Lower lobe of right lung (tissue), 2 donors: Measurements from ENCODE around the gene TRAT1. TPM values are rescaled to one million over a fixed set of nuclear protein-coding genes. Genes with fewer than 3 reads are reported as not detected.

ENCODE experiments used
- ATAC-seq, 2 donors: fragments of 200-7000 bp; cut with Tn5 transposase; one replicate each; pipeline ENCODE4 v1.9.1; 2020 to 2022; ENCODE audit warnings: mild to moderate bottlenecking in 2 of 2, moderate library complexity in 2 of 2
- DNase-seq: peaks from one replicate; pipeline ENCODE4 v3.0.0-alpha.2; 2020
- H3K27ac ChIP-seq: fragments of 200-600 bp; one replicate; pipeline ENCODE4 v1.8.0; 2022
- H3K27me3 ChIP-seq: fragments of 200-600 bp; one replicate; pipeline ENCODE4 v1.8.0; 2022; ENCODE audit warnings: low read depth
- H3K36me3 ChIP-seq: fragments of 200-600 bp; one replicate; pipeline ENCODE4 v1.8.0; 2022; ENCODE audit warnings: mild to moderate bottlenecking
- H3K4me1 ChIP-seq: fragments of 200-600 bp; one replicate; pipeline ENCODE4 v1.8.0; 2022
- H3K4me3 ChIP-seq: fragments of 200-600 bp; one replicate; pipeline ENCODE4 v1.8.0; 2022; ENCODE audit warnings: mild to moderate bottlenecking
- H3K9me3 ChIP-seq: fragments of 200-600 bp; one replicate; pipeline ENCODE4 v1.8.0; 2022
- intact Hi-C: fragments of 100-400 bp; cut with DNase I; formaldehyde crosslinking; loops from one replicate; pipeline ENCODE4 v1.11.0; 2022
- total RNA-seq: library from RNA; stranded (reverse); fragmentation: NEBNext Ultra II Directional; extraction: Animal tissue kit (Norgen Biotek cat#: 25700); gene quantifications from one replicate; pipeline ENCODE4 v1.2.1, GENCODE V29; 2021
- TF ChIP-seq, protein P1 (sequence below): fragments of 200-600 bp; IDR thresholded peaks from one replicate; pipeline ENCODE4 v1.8.0; 2022; ENCODE audit warnings: antibody characterized with exemption, mild to moderate bottlenecking
- donor health status: DM: no; HTN: yes; CAD: no; lungs with severe emphysema.

The TRAT1 gene
- total RNA-seq, 1 donor from 2014 or later, result 1.3 TPM

DNA sequence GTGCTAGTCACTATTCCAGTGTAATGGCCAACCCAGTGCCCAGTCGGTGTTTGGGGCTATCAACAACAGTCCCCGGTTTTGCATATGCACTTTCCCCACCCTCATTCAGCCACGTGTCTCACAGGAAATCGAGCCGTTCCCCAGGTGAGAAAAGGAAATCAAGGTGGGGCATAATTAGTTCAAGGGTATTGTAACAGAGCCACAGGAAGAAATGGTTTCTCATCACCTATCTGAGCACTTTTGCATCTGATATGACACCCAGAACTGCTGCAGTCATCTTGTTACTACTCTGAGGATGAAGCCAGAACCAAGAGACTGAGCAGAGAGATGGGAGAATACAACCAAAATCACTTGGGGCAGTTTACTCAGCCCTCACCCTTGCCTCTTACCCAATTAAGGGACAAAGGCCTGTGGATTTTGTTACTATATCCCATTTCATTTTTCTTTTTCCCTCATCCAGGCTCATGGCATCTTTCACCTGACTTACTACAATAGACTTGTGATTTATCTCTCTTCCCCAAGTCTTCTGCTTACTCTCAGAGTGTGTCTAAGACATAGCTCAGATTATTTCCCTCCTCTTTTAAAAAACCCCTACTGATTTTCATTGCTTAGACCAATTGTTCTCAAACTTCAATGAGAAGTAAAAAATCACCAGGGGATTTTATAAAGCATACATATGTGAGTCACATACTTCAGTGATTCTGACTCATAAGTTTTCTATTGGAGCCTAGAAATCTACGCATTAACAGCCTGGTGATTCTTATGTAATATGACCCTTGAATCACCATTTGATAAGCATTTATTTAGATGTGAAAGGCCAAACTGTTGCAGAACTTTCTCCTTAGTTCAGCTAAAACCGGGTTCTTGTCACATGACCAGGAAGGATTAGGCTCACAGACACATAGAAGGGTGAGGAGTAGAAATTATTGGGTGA lies 40.5 kb downstream of the TRAT1 start:
- Histone ChIP-seq H3K4me1 (no peaks in the 10 kb centered on the region), H3K4me3 (no peak overlapping the region), H3K27ac (no peak overlapping the region), H3K9me3 (no peaks in the 10 kb centered on the region), H3K27me3 (no peaks in the 10 kb centered on the region), H3K36me3 (no peaks in the 10 kb centered on the region)
- ATAC-seq (no peak), DNase-seq (no peak)
- TF ChIP-seq, protein P1, sequence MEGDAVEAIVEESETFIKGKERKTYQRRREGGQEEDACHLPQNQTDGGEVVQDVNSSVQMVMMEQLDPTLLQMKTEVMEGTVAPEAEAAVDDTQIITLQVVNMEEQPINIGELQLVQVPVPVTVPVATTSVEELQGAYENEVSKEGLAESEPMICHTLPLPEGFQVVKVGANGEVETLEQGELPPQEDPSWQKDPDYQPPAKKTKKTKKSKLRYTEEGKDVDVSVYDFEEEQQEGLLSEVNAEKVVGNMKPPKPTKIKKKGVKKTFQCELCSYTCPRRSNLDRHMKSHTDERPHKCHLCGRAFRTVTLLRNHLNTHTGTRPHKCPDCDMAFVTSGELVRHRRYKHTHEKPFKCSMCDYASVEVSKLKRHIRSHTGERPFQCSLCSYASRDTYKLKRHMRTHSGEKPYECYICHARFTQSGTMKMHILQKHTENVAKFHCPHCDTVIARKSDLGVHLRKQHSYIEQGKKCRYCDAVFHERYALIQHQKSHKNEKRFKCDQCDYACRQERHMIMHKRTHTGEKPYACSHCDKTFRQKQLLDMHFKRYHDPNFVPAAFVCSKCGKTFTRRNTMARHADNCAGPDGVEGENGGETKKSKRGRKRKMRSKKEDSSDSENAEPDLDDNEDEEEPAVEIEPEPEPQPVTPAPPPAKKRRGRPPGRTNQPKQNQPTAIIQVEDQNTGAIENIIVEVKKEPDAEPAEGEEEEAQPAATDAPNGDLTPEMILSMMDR, result no peak
- intact Hi-C loops, result no loop called here

DNA sequence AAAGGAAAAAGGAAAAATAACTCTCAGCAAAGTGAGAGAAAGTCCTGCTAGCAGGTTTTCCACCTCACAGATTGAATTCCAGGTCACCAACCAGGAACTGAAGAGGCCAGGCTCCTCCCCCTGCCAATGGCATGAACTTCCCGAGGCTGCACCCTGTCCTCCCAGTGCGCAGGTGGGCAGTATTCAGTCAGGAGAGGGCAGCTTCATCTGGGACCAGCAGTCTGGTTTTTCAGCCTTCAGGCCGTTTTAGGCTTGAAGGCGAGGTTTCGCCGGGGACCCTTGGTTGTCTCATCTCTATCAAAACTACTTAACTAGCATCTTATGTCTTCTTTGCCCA lies 41.2 kb downstream of the TRAT1 start:
- H3K36me3 ChIP-seq, result no peaks in the 10 kb centered on the region
- ATAC-seq (no peak), DNase-seq (no peak)
- no peak overlapping the region for H3K27ac ChIP-seq
- intact Hi-C loops, result no loop called here
- TF ChIP-seq, protein P1, result no peak
- H3K27me3 ChIP-seq, result no peaks in the 10 kb centered on the region
- H3K4me3 ChIP-seq, result no peak overlapping the region
- no peaks in the 10 kb centered on the region for H3K9me3 ChIP-seq
- no peaks in the 10 kb centered on the region for H3K4me1 ChIP-seq

DNA sequence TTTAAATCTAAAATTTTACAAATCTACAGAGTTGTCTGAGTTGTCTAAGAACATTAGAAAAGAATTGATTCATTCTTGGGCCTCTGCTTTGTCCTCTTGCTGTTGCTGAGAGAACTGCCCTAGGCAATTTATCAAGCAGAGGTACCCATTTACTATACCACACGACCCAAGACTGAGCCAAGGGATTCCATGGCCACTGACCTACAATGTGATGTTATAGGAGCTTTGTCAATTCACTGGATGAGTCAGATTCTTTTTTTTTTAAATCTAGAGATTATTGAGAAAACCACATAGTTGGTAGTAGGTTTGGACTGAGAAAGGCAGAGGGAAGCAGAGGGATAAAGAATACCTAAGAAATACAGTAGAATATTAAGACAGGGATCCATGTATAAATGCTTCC lies 55.3 kb downstream of the TRAT1 start:
- no peak for ATAC-seq
- no peaks in the 10 kb centered on the region for H3K36me3 ChIP-seq
- no peak for DNase-seq
- no peaks in the 10 kb centered on the region for H3K4me1 ChIP-seq
- H3K9me3 ChIP-seq, result no peaks in the 10 kb centered on the region
- no peaks in the 10 kb centered on the region for H3K27me3 ChIP-seq
- TF ChIP-seq, protein P1, result no peak
- H3K27ac ChIP-seq, result no peak overlapping the region
- intact Hi-C loops, result no loop called here
- no peak overlapping the region for H3K4me3 ChIP-seq

DNA sequence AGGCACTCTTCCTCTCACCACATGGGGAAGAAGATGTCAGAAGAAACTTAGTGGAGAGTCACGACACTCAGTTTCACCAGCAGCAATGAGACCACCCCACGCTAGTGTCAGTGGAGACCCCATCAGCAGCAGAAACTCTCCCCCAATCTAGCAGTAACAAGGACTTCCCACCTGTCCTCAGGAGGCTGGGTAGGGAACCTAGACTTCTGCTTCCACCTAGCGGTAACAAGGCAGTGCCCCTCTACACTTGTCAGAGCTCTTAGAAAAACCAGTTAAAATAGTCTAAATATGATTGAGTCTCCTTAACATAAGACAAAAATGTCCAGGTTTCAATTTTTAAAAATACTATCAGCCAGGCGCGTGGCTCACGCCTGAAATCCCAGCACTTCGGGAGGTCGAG lies 57.3 kb downstream of the TRAT1 start:
- no peaks in the 10 kb centered on the region for H3K27me3 ChIP-seq
- ATAC-seq (no peak), DNase-seq (no peak)
- no peak overlapping the region for H3K4me3 ChIP-seq
- TF ChIP-seq, protein P1, result no peak
- no peak overlapping the region for H3K27ac ChIP-seq
- H3K36me3 ChIP-seq, result no peaks in the 10 kb centered on the region
- H3K4me1 ChIP-seq, result no peaks in the 10 kb centered on the region
- intact Hi-C loops, result no loop called here
- no peaks in the 10 kb centered on the region for H3K9me3 ChIP-seq

DNA sequence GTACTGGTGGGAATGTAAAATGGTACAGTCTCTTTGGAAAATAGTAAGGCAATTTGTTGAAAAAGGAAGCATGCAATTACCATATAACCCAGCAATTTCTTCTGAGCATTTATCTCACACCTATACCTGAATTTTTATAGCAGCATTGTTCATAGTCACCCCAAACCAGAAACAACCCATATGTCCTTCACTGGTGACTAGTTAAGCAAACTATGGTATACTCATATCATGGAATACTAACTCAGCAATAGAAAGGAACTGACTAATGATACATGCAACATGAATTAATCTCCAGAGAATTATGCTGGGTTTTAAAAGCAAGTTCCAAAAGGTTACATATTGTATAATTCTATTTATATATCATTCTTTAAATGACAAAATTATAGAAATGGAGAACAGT lies 60.2 kb downstream of the TRAT1 start:
- Histone ChIP-seq H3K4me3 (no peak overlapping the region), H3K36me3 (no peaks in the 10 kb centered on the region), H3K4me1 (no peaks in the 10 kb centered on the region), H3K27ac (no peak overlapping the region), H3K27me3 (no peaks in the 10 kb centered on the region), H3K9me3 (no peaks in the 10 kb centered on the region)
- DNase-seq, result no peak
- TF ChIP-seq, protein P1, result no peak
- intact Hi-C loops, result no loop called here
- no peak for ATAC-seq
